GM12878 (cell line): ENCODE measurements around the gene DUSP10. TPM values are rescaled to one million over a fixed set of nuclear protein-coding genes. Genes with fewer than 3 reads are reported as not detected.

ENCODE experiments used
- ATAC-seq: fragments of 200-7000 bp; cut with Tn5 transposase; 3 replicates; pipeline ENCODE4 v1.9.1; 2020; ENCODE audit warnings: mild to moderate bottlenecking, moderate library complexity
- BruUV-seq: library from RNA; stranded (reverse); fragments of 400-500 nt; replicated peaks from 2 replicates; lab custom pipeline; 2021; lab: Mats Ljungman, UMichigan
- CTCF ChIA-PET: fragments of 300-600 bp; sonication (Branson Sonifier 250); formaldehyde crosslinking; extraction: SDS; loops from one replicate; lab custom pipeline; 2021; ENCODE audit warnings: inconsistent platforms; lab: Yijun Ruan, JAX
- POLR2A ChIA-PET: fragments of 350-600 bp; formaldehyde crosslinking; extraction: SDS; loops from one replicate; lab custom pipeline; 2021; ENCODE audit warnings: inconsistent platforms; lab: Charles Lee
- RAD21 ChIA-PET: fragments of 300-600 bp; sonication (Branson Sonifier 250); formaldehyde crosslinking; loops from one replicate; lab custom pipeline; 2023; ENCODE audit warnings: antibody characterized with exemption; ENCODE audit not compliant: unreplicated experiment; lab: Charles Lee
- SMC1A ChIA-PET: fragments of 300-600 bp; sonication (Branson Sonifier 250); formaldehyde crosslinking; loops from one replicate; lab custom pipeline; 2023; ENCODE audit not compliant: unreplicated experiment, uncharacterized antibody; lab: Charles Lee
- DNase-seq: peaks from one replicate; pipeline ENCODE4 v3.0.0-alpha.2; 2011; ENCODE audit warnings: low read depth, low spot score
- FAIRE-seq: peaks from 3 replicates; lab custom pipeline; 2011; peaks lifted over from hg19 to GRCh38; lab: Jason Lieb, UNC
- H2AFZ ChIP-seq: 2 replicates; pipeline ENCODE4 v1.6.0; 2011; ENCODE audit warnings: low read depth, low read length, control low read depth; ENCODE audit not compliant: control insufficient read depth
- H3K27ac ChIP-seq: 2 replicates; pipeline ENCODE4 v1.5.1; 2011; ENCODE audit warnings: control low read depth; ENCODE audit not compliant: control insufficient read depth, insufficient read depth
- H3K27me3 ChIP-seq, 2 experiments: replicated peaks in 1 of 2; 2 replicates each; pipeline versions ENCODE4 v1.6.0 to v1.6.1; 2011; ENCODE audit warnings: low read length in 1 of 2; ENCODE audit not compliant: control insufficient read depth in 2 of 2, insufficient read depth in 2 of 2
- H3K36me3 ChIP-seq, 2 experiments: 2 replicates each; pipeline ENCODE4 v1.5.1; 2011; ENCODE audit warnings: low read length in 1 of 2; ENCODE audit not compliant: control insufficient read depth in 2 of 2, insufficient read depth in 2 of 2
- H3K4me1 ChIP-seq: 2 replicates; pipeline ENCODE4 v1.6.1; 2011; ENCODE audit warnings: mild to moderate bottlenecking, low read length, moderate library complexity, mixed read lengths; ENCODE audit not compliant: control insufficient read depth, insufficient read depth
- H3K4me2 ChIP-seq: 2 replicates; pipeline ENCODE4 v1.6.0; 2011; ENCODE audit warnings: control low read depth; ENCODE audit not compliant: control insufficient read depth, insufficient read depth
- H3K4me3 ChIP-seq: fragments of 200-600 bp; sonication (generic); 2 replicates; pipeline ENCODE4 v1.5.1; 2016
- H3K79me2 ChIP-seq: 2 replicates; pipeline ENCODE4 v1.6.0; 2011; ENCODE audit warnings: low read length; ENCODE audit not compliant: control insufficient read depth, insufficient read depth
- H3K9ac ChIP-seq: 2 replicates; pipeline ENCODE4 v1.8.0; 2011; ENCODE audit warnings: low read length, control low read depth, mixed read lengths; ENCODE audit not compliant: control insufficient read depth, insufficient read depth
- H3K9me3 ChIP-seq: replicated peaks from 3 replicates; pipeline ENCODE4 v1.5.1; 2011; ENCODE audit warnings: mild to moderate bottlenecking, low read length; ENCODE audit not compliant: control insufficient read depth, insufficient read depth
- H4K20me1 ChIP-seq: 2 replicates; pipeline ENCODE4 v1.6.0; 2011; ENCODE audit not compliant: control insufficient read depth, insufficient read depth
- BCL11A ChIP-seq: IDR thresholded peaks from 2 replicates; pipeline ENCODE4 v1.6.1; 2011; ENCODE audit warnings: low read depth, low read length
- BRCA1 ChIP-seq: IDR thresholded peaks from 2 replicates; pipeline ENCODE4 v1.6.1; 2011; ENCODE audit warnings: low read depth, low read length, improper control_type of control experiment
- PAX5 ChIP-seq: IDR thresholded peaks from 2 replicates; pipeline ENCODE4 v1.6.1; 2011; ENCODE audit warnings: low read depth, low read length, borderline replicate concordance
- PML ChIP-seq: IDR thresholded peaks from 2 replicates; pipeline ENCODE4 v1.6.1; 2012; ENCODE audit warnings: low read length, inconsistent platforms
- POLR2AphosphoS2 ChIP-seq: IDR thresholded peaks from 2 replicates; pipeline ENCODE4 v1.6.1; 2011; ENCODE audit warnings: low read depth, mild to moderate bottlenecking, low read length, improper control_type of control experiment, moderate library complexity
- RB1 ChIP-seq: fragments of 450-650 bp; formaldehyde crosslinking; IDR thresholded peaks from 2 replicates; pipeline ENCODE4 v1.6.1; 2017; ENCODE audit warnings: mild to moderate bottlenecking, borderline replicate concordance
- SUZ12 ChIP-seq: fragments of 200-600 bp; sonication (generic); IDR thresholded peaks from one replicate; pipeline ENCODE4 v1.6.1; 2018; ENCODE audit warnings: antibody characterized with exemption, mild to moderate bottlenecking; ENCODE audit not compliant: unreplicated experiment
- ZZZ3 ChIP-seq: IDR thresholded peaks from 2 replicates; pipeline ENCODE4 v1.6.1; 2011; ENCODE audit warnings: low read depth; ENCODE audit not compliant: control insufficient read depth, insufficient read length
- WGBS: methylation state at CpG from one replicate; pipeline ENCODE4 v1.1.6; 2016; ENCODE audit warnings: low lambda C conversion rate; ENCODE audit not compliant: insufficient replicate concordance, insufficient coverage; ENCODE audit errors: missing lambda C conversion rate; 5-methylcytosine and 5-hydroxymethylcytosine counted together
- in situ Hi-C: fragments of 300-500 bp; cut with MboI; formaldehyde crosslinking; loops from 9 replicates; pipeline ENCODE4 v1.14.3; 2018; ENCODE audit warnings: mixed read lengths
- intact Hi-C: fragments of 100-400 bp; cut with micrococcal nuclease; formaldehyde crosslinking; loops from one replicate; pipeline ENCODE4 v1.14.2; 2022; ENCODE audit not compliant: unreplicated experiment
- polyA plus RNA-seq, 11 experiments: library from polyadenylated mRNA; depleted of rRNA in 4 of 11; unstranded in 6 of 11; stranded (reverse) in 5 of 11; fragments of >200 nt; fragmentation: Nextera tagmentation in 4 of 11; fragmentation: Illumina TruSeq in 1 of 11; extraction: Ambion mirVana in 4 of 11; extraction: Trizol in 1 of 11; gene quantifications; 1 replicate in 1 of 11; 2 replicates in 10 of 11; pipeline versions ENCODE4 v1.2.1 to v1.2.3, GENCODE V29; 2011 to 2016; ENCODE audit warnings: inconsistent platforms in 2 of 11, missing spikeins in 2 of 11, low read depth in 1 of 11
- total RNA-seq, 4 experiments: library from RNA; depleted of rRNA in 3 of 4; stranded (reverse); fragments of >200 nt in 3 of 4; fragmentation: Illumina TruSeq in 1 of 4; extraction: Trizol in 1 of 4; gene quantifications; 2 replicates each; pipeline versions ENCODE4 v1.2.1 to v1.2.3, GENCODE V29; 2013 to 2021
- TF ChIP-seq, protein P1 (sequence below): fragments of 450-650 bp; IDR thresholded peaks from 2 replicates; pipeline ENCODE4 v1.6.1; 2017; ENCODE audit warnings: mild to moderate bottlenecking, low read depth, inconsistent platforms; ENCODE audit not compliant: poor library complexity, severe bottlenecking
- TF ChIP-seq, protein P2 (sequence below): IDR thresholded peaks from 2 replicates; pipeline ENCODE4 v1.6.1; 2012; ENCODE audit warnings: improper control_type of control experiment, low read depth, low read length; ENCODE audit not compliant: insufficient replicate concordance
- TF ChIP-seq, protein P3 (sequence below): fragments of 450-650 bp; formaldehyde crosslinking; IDR thresholded peaks from 2 replicates; pipeline ENCODE4 v1.4.0; 2020; ENCODE audit warnings: mild to moderate bottlenecking, moderate library complexity

DUSP10 gene
- total and polyA plus RNA-seq, 10 of the 15 experiments (the other 5 are each of a cell fraction or from before 2014, with no cell fraction given) = 20.3 to 38.4 (median 27.8) TPM

DNA sequence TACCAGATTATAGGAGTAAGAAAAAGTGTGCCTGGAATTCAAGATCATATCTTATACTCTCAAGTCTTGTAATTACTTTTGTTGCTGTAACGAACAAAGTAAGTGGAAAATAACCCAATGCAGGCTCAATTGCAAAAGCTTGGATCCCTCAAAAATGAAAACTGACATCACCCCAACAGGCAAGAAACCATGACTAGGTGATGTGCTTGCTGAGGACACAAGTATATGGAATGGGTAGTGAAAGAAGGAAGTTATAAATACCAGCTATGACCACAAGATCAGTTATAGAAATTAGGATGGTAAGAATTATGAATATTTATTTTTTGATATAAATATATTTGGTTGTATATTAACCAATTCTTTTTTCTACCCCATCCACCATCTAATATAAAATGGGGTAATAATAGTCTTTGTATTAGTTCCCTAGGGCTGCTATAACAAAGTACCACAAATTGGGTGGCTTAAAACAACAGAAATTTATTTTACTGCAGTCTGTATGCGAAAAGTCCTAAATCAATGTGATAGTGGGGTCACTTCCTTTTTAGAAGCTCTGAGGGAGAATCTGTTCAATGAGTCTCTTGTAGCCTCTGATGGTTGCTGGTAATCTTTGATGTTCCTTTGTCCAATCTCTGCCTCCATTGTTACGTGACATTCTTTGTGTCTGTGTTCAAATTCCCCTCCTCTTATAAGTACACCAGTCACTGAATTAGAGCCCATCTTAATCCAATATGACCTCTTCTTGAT is 45.0 kb downstream of the DUSP10 start:
- intact Hi-C loops (no loop called here), in situ Hi-C loops (no loop called here)
- ChIA-PET SMC1A (interaction anchor here (0.7 to 3.3 kb wide), 4 partner anchors 9 to 30 kb away, joined by 3 to 19 read pairs (median 3); no protein-coding TSS in a partner anchor), POLR2A (interaction anchor here (0.6 to 1.2 kb wide), 2 partner anchors 12 to 90 kb away, joined by 6 to 8 read pairs; no protein-coding TSS in a partner anchor), CTCF (interaction anchor here (0.6 to 2.7 kb wide), 2 partner anchors 11 to 18 kb away, joined by 3 to 8 read pairs; no protein-coding TSS in a partner anchor), RAD21 (interaction anchor here (1.7 kb wide), 1 partner anchor 11 kb away, joined by 8 read pairs; no protein-coding TSS in a partner anchor)
- no peak overlapping the region for H3K27ac ChIP-seq
- H3K9me3 ChIP-seq = 0 out of 3 replicates have a peak, but pooled peaks cover 2% of the 10 kb centered on the region
- WGBS = 95% methylated on average over 3 of the region's 3 CpGs
- ATAC-seq (no peak), DNase-seq (no peak), FAIRE-seq (no peak)
- no peaks in the 10 kb centered on the region; a peak in 3 of 4 replicates for H3K36me3 ChIP-seq
- no peaks in the 10 kb centered on the region for H3K4me1 ChIP-seq
- H2AFZ ChIP-seq = no peak overlapping the region
- H3K27me3 ChIP-seq = no peaks in the 10 kb centered on the region
- H3K9ac ChIP-seq = no peak overlapping the region
- H4K20me1 ChIP-seq = no peaks in the 10 kb centered on the region
- no peak overlapping the region for H3K4me3 ChIP-seq
- no peaks in the 10 kb centered on the region; the same call in 1 of the 2 replicates for H3K79me2 ChIP-seq
- BruUV-seq = no TSS peak
- H3K4me2 ChIP-seq = no peak overlapping the region
- TF ChIP-seq BCL11A = no peak
- TF ChIP-seq PAX5 = no peak
- no peak for TF ChIP-seq BRCA1
- TF ChIP-seq SUZ12 = no peak
- TF ChIP-seq PML = no peak
- TF ChIP-seq ZZZ3 = no peak
- TF ChIP-seq, protein P1, sequence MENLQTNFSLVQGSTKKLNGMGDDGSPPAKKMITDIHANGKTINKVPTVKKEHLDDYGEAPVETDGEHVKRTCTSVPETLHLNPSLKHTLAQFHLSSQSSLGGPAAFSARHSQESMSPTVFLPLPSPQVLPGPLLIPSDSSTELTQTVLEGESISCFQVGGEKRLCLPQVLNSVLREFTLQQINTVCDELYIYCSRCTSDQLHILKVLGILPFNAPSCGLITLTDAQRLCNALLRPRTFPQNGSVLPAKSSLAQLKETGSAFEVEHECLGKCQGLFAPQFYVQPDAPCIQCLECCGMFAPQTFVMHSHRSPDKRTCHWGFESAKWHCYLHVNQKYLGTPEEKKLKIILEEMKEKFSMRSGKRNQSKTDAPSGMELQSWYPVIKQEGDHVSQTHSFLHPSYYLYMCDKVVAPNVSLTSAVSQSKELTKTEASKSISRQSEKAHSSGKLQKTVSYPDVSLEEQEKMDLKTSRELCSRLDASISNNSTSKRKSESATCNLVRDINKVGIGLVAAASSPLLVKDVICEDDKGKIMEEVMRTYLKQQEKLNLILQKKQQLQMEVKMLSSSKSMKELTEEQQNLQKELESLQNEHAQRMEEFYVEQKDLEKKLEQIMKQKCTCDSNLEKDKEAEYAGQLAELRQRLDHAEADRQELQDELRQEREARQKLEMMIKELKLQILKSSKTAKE = no peak
- TF ChIP-seq, protein P2, sequence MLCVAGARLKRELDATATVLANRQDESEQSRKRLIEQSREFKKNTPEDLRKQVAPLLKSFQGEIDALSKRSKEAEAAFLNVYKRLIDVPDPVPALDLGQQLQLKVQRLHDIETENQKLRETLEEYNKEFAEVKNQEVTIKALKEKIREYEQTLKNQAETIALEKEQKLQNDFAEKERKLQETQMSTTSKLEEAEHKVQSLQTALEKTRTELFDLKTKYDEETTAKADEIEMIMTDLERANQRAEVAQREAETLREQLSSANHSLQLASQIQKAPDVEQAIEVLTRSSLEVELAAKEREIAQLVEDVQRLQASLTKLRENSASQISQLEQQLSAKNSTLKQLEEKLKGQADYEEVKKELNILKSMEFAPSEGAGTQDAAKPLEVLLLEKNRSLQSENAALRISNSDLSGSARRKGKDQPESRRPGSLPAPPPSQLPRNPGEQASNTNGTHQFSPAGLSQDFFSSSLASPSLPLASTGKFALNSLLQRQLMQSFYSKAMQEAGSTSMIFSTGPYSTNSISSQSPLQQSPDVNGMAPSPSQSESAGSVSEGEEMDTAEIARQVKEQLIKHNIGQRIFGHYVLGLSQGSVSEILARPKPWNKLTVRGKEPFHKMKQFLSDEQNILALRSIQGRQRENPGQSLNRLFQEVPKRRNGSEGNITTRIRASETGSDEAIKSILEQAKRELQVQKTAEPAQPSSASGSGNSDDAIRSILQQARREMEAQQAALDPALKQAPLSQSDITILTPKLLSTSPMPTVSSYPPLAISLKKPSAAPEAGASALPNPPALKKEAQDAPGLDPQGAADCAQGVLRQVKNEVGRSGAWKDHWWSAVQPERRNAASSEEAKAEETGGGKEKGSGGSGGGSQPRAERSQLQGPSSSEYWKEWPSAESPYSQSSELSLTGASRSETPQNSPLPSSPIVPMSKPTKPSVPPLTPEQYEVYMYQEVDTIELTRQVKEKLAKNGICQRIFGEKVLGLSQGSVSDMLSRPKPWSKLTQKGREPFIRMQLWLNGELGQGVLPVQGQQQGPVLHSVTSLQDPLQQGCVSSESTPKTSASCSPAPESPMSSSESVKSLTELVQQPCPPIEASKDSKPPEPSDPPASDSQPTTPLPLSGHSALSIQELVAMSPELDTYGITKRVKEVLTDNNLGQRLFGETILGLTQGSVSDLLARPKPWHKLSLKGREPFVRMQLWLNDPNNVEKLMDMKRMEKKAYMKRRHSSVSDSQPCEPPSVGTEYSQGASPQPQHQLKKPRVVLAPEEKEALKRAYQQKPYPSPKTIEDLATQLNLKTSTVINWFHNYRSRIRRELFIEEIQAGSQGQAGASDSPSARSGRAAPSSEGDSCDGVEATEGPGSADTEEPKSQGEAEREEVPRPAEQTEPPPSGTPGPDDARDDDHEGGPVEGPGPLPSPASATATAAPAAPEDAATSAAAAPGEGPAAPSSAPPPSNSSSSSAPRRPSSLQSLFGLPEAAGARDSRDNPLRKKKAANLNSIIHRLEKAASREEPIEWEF = no peak
- no peak for TF ChIP-seq RB1
- no peak for TF ChIP-seq POLR2AphosphoS2
- TF ChIP-seq, protein P3, sequence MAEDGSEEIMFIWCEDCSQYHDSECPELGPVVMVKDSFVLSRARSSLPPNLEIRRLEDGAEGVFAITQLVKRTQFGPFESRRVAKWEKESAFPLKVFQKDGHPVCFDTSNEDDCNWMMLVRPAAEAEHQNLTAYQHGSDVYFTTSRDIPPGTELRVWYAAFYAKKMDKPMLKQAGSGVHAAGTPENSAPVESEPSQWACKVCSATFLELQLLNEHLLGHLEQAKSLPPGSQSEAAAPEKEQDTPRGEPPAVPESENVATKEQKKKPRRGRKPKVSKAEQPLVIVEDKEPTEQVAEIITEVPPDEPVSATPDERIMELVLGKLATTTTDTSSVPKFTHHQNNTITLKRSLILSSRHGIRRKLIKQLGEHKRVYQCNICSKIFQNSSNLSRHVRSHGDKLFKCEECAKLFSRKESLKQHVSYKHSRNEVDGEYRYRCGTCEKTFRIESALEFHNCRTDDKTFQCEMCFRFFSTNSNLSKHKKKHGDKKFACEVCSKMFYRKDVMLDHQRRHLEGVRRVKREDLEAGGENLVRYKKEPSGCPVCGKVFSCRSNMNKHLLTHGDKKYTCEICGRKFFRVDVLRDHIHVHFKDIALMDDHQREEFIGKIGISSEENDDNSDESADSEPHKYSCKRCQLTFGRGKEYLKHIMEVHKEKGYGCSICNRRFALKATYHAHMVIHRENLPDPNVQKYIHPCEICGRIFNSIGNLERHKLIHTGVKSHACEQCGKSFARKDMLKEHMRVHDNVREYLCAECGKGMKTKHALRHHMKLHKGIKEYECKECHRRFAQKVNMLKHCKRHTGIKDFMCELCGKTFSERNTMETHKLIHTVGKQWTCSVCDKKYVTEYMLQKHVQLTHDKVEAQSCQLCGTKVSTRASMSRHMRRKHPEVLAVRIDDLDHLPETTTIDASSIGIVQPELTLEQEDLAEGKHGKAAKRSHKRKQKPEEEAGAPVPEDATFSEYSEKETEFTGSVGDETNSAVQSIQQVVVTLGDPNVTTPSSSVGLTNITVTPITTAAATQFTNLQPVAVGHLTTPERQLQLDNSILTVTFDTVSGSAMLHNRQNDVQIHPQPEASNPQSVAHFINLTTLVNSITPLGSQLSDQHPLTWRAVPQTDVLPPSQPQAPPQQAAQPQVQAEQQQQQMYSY (CRISPR knock-in tag) = no peak
